Measurements from ENCODE around the gene NR1I3.
A peak's percentile ranks its signal among the peaks of the same experiment; 100 is the strongest.

Gene NR1I3

GRCh38 chr1:161219078-161219892, 18.7 kb downstream of the NR1I3 start:
- H3K4me3 ChIP-seq (replicated peaks in 1 of 2; ENCODE audit: low read depth in 2 of 2, low read length in 2 of 2): no peak overlapping the region
- no peak for TF ChIP-seq CTCF (IDR thresholded peaks at IDR 0.05; ENCODE audit: low read depth, low read length)
- no peak for DNase-seq (ENCODE audit: low read depth in 2 of 2)

DNA sequence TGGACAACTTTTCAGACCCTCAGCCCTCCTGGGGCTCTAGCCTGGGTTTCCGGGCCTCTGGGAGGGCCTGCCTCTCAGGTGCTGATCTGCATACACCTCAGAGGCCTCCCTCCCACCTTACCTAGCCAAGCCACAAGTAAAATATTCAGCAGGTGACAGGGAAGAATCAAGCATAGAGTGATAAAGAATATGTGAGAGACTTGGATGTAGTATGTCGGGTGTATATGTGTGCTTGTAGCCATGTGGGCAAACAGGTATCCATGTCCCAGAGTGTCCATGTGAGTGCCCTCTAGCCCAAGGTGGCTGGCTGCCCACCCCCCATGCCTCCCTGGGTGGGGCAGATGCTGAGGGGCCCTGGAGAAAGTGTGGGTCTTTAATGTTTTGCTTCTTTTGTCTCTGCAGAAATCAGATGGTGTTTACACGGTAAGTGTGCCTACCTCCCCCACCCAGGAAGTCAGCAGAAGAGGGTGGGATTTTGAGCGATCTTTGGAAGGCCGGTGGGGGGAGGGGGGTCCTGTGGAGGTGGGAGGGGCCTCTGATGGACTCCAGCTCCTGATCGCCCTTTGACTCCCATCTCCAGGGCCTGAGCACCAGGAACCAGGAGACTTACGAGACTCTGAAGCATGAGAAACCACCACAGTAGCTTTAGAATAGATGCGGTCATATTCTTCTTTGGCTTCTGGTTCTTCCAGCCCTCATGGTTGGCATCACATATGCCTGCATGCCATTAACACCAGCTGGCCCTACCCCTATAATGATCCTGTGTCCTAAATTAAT, 19.5 kb downstream of the NR1I3 start:
- TF ChIP-seq CTCF (IDR thresholded peaks at IDR 0.05; ENCODE audit: low read depth, low read length): no peak
- H3K4me3 ChIP-seq (replicated peaks in 1 of 2; ENCODE audit: low read depth in 2 of 2, low read length in 2 of 2): no peak overlapping the region
- no peak for DNase-seq (ENCODE audit: low read depth in 2 of 2)

DNA sequence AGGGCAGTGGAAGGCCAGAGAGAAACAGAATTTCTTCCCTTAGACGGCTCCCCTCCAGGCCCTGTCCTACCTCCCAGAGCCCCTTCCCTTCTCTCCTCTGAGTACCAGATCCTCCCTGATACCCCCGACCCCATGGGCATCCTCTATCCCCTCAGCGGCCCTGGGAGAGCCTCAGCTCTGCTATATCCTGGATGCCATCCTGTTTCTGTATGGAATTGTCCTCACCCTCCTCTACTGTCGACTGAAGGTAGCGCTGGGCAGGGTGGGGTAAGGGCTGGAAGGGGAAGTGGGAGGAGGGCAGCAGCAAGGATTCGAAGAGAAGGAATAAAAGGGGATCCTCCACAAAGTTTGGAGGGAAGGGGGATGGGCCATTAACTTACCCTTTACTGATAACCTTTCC, 20.2 kb downstream of the NR1I3 start:
- no peak overlapping the region for H3K4me3 ChIP-seq (replicated peaks in 1 of 2; ENCODE audit: low read depth in 2 of 2, low read length in 2 of 2)
- TF ChIP-seq CTCF (IDR thresholded peaks at IDR 0.05; ENCODE audit: low read depth, low read length): no peak
- no peak for DNase-seq (ENCODE audit: low read depth in 2 of 2)

DNA sequence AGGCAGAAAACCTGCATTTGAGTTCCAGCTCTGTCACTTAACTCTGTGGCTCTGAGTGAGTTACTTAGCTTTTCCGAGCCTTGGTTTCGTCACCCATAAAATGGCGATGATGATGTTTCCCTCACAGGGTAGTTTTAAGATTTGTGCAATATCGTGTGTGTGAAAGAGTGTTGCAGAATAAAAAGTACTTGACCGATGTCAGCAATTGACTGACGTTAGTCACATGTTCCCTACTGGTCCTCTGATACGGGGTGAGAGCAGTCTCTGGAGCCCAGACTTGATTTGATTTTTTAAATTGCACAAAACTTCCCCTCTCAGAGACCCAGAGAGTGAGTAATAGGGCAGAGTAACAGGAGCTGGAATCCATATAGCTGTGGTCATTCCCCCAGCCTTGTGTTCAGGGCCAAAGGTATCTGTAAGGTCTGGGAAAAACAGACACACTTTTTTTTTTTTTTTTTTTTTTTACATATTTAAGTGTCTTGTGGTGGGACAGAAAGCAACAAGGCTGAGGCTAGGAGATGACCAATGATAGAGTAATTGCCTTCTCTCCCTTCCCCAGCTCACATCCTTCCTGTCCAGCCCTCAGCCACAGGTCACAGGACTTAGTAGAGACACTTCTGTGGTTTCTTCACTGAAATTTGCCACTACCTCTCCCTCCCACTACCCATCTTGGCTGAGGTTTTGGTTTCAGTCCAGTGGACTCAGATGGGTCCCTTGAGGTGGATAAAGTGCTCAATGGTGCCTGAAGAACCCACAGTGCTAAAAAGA, 20.9 kb downstream of the NR1I3 start:
- TF ChIP-seq CTCF (IDR thresholded peaks at IDR 0.05; ENCODE audit: low read depth, low read length): no peak
- DNase-seq (ENCODE audit: low read depth in 2 of 2): peak; percentile 79 to 97
- peak overlapping the region in 1 of 2 donors; percentile 24 for H3K4me3 ChIP-seq (replicated peaks in 1 of 2; ENCODE audit: low read depth in 2 of 2, low read length in 2 of 2)

DNA sequence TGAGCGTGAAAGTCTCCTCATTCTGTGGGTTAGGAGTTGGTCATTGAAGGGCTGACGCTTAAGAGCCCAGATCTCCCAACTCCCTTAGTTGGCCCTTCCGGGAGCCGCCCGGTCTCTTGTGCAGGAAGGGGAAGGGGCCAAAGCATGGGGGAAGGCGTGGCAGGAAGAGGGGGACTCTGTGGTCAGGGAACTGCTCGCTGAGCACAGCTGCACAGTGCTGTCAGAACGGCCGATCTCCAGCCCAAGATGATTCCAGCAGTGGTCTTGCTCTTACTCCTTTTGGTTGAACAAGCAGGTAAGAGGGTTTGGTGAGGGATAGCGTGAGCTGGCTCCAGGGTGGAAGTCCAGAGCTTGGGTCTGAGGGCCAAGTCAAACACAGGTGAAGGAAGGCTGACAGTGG, 22.9 kb downstream of the NR1I3 start, which contains the start of gene FCER1G:
Gene FCER1G, plus strand, starts transcription at position 220 of the 400 bp plus-strand sequence. Its CDS starts 27 bp downstream, at position 247.
- no peak for DNase-seq (ENCODE audit: low read depth in 2 of 2)
- no peak for TF ChIP-seq CTCF (IDR thresholded peaks at IDR 0.05; ENCODE audit: low read depth, low read length)
- no peak within 1 kb of the TSS for H3K4me3 ChIP-seq (replicated peaks in 1 of 2; ENCODE audit: low read depth in 2 of 2, low read length in 2 of 2)

DNA sequence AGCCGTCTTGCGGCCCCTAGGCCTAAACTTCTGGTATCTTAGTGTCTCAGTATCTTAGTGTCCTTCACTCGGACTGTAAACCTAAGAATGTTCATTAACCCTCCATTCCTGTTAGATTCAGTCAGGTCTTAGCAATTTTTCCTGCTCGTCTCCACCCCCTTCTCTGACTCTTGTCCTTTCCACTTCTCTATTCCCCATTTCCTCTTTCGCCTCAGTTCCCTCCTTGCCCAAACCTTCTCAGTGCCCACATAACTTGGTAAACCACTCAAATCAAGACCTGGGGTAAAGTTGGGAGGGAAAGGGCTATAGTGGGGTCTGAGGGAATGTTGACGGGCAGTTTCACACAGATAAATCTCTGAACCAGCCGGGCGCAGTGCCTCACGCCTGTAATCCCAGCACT, 23.6 kb downstream of the NR1I3 start:
- no peak for TF ChIP-seq CTCF (IDR thresholded peaks at IDR 0.05; ENCODE audit: low read depth, low read length)
- no peak for DNase-seq (ENCODE audit: low read depth in 2 of 2)
- H3K4me3 ChIP-seq (replicated peaks in 1 of 2; ENCODE audit: low read depth in 2 of 2, low read length in 2 of 2): no peak overlapping the region

All from cardiac fibroblast (primary cell).